Tibial nerve (tissue), 3 donors: ENCODE data around the gene PLCXD3.

Experiments
- CTCF ChIP-seq, 5 experiments: fragments of 200-600 bp in 3 of 5; fragments of 450-650 bp in 2 of 5; sonication (generic) in 3 of 5; IDR thresholded peaks; one replicate each; pipeline ENCODE4 v1.5.1; 2016 to 2019; ENCODE audit warnings: antibody characterized with exemption in 5 of 5, mild to moderate bottlenecking in 3 of 5, moderate library complexity in 2 of 5
- POLR2A ChIP-seq, 2 donors: fragments of 450-650 bp; IDR thresholded peaks; one replicate each; pipeline ENCODE4 v1.6.1; 2017; ENCODE audit warnings: antibody characterized with exemption in 2 of 2, mild to moderate bottlenecking in 2 of 2, moderate library complexity in 2 of 2

GRCh38 chr5:41482715-41483114 is 27.7 kb downstream of the PLCXD3 start:
- TF ChIP-seq CTCF (IDR thresholded peaks at IDR 0.05): no peak
- no peak for TF ChIP-seq POLR2A (IDR thresholded peaks at IDR 0.05)
